Measurements from ENCODE around the gene HAUS6. TPM values are rescaled to one million over a fixed set of nuclear protein-coding genes. Genes with fewer than 3 reads are reported as not detected.
A peak's percentile ranks its signal among the peaks of the same experiment; 100 is the strongest.

Gene HAUS6
- total RNA-seq, 2 donors from 2014 or later = 4.8 to 7.0 TPM

GRCh38 chr9:19133549-19134345, 31.0 kb upstream of the HAUS6 start:
- no peak for TF ChIP-seq CTCF (IDR thresholded peaks at IDR 0.05)
- no peak overlapping the region for H3K27ac ChIP-seq
- H3K36me3 ChIP-seq = no peaks in the 10 kb centered on the region
- no peaks in the 10 kb centered on the region for H3K9me3 ChIP-seq
- no peaks in the 10 kb centered on the region for H3K27me3 ChIP-seq
- no peak for DNase-seq (ENCODE audit: low spot score)
- H3K4me3 ChIP-seq = no peak overlapping the region
- peaks cover 0 to 12% of the 10 kb centered on the region in 2 donors for H3K4me1 ChIP-seq

GRCh38 chr9:19130436-19130835, 27.7 kb upstream of the HAUS6 start:
- peaks cover 12% of the 10 kb centered on the region for H3K36me3 ChIP-seq
- H3K27me3 ChIP-seq = no peaks in the 10 kb centered on the region
- H3K9me3 ChIP-seq = no peaks in the 10 kb centered on the region
- no peak for TF ChIP-seq CTCF (IDR thresholded peaks at IDR 0.05)
- DNase-seq (ENCODE audit: low spot score) = no peak
- peaks cover 0 to 26% of the 10 kb centered on the region in 2 donors for H3K4me1 ChIP-seq
- no peak overlapping the region for H3K27ac ChIP-seq
- H3K4me3 ChIP-seq = no peak overlapping the region

- H3K36me3 ChIP-seq = peaks cover 36% of the 10 kb centered on the region
- H3K4me3 ChIP-seq = peak overlapping the region; percentile 88 to 89
- no peak for DNase-seq (ENCODE audit: low spot score)
- peaks cover 0 to 49% of the 10 kb centered on the region in 2 donors for H3K4me1 ChIP-seq
- no peaks in the 10 kb centered on the region for H3K27me3 ChIP-seq
- peak overlapping the region; percentile 98 to 100 for H3K27ac ChIP-seq
- TF ChIP-seq CTCF (IDR thresholded peaks at IDR 0.05) = no peak
- H3K9me3 ChIP-seq = no peaks in the 10 kb centered on the region
These were observed 25.3 kb upstream of the HAUS6 start for GRCh38 chr9:19127871-19128500.

GRCh38 chr9:19124430-19124793, 21.7 kb upstream of the HAUS6 start:
- TF ChIP-seq CTCF (IDR thresholded peaks at IDR 0.05) = no peak
- peaks cover 71% of the 10 kb centered on the region for H3K36me3 ChIP-seq
- H3K27ac ChIP-seq = peak overlapping the region; percentile 70 to 100
- peak overlapping the region; percentile 88 to 89 for H3K4me3 ChIP-seq
- no peaks in the 10 kb centered on the region for H3K27me3 ChIP-seq
- peaks cover 0 to 51% of the 10 kb centered on the region in 2 donors for H3K4me1 ChIP-seq
- H3K9me3 ChIP-seq = no peaks in the 10 kb centered on the region
- no peak for DNase-seq (ENCODE audit: low spot score)

- Histone ChIP-seq H3K4me3 (no peak overlapping the region), H3K4me1 (peaks cover 0 to 53% of the 10 kb centered on the region in 2 donors), H3K27ac (no peak overlapping the region), H3K9me3 (no peaks in the 10 kb centered on the region), H3K27me3 (no peaks in the 10 kb centered on the region), H3K36me3 (peaks cover 89% of the 10 kb centered on the region)
- no peak for TF ChIP-seq CTCF (IDR thresholded peaks at IDR 0.05)
- DNase-seq (ENCODE audit: low spot score) = no peak
These were observed 19.9 kb upstream of the HAUS6 start for GRCh38 chr9:19122490-19123042.
